ENCODE measurements around the gene SNX30. TPM values are rescaled to one million over a fixed set of nuclear protein-coding genes. Genes with fewer than 3 reads are reported as not detected.

SNX30 gene
- total and polyA plus RNA-seq, 4 donors = 1.8 to 13.5 (median 6.5) TPM

DNA sequence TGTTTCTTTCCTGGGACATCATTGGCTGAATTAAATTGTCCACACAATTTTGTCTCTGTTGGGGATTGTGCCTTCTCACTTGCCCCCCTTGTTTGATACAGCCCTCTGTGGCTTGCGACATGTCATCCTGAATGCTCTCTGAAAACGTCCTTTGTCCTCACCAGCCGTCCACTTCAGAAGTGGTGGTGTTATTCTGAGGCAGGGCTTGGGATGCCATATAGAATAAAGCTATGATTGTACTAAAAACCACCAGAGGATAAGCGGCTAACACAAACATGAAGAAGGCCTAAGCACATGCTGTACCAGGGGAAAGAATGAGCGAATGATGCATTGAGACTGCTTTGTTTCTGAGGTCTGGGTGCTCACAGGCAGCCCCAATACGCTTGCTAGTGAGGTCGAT, 3.5 kb upstream of the SNX30 start:
- WGBS = 83% methylated on average over 7 of the region's 7 CpGs
- Histone ChIP-seq H3K36me3 (ENCODE audit: control insufficient read depth in 4 of 4, insufficient read depth in 3 of 4, low read depth in 1 of 4, low read length in 3 of 4) (no peaks in the 10 kb centered on the region), H3K27ac (ENCODE audit: low read depth in 1 of 2, low read length in 2 of 2) (no peak overlapping the region), H3K4me3 (ENCODE audit: low read depth in 1 of 3, low read length in 3 of 3) (no peak overlapping the region), H3K9me3 (ENCODE audit: control insufficient read depth in 4 of 4, low read length in 3 of 4) (no peaks in the 10 kb centered on the region), H3K27me3 (ENCODE audit: control insufficient read depth in 4 of 4, insufficient read depth in 4 of 4, low read length in 3 of 4) (no peaks in the 10 kb centered on the region), H3K9ac (ENCODE audit: low read depth in 1 of 2, low read length in 2 of 2) (no peak overlapping the region), H3K4me1 (ENCODE audit: control insufficient read depth in 4 of 4, insufficient read depth in 4 of 4, low read length in 3 of 4) (peaks cover 5 to 20% (median 13%) of the 10 kb centered on the region in 4 donors)
- TF ChIP-seq, protein P1, sequence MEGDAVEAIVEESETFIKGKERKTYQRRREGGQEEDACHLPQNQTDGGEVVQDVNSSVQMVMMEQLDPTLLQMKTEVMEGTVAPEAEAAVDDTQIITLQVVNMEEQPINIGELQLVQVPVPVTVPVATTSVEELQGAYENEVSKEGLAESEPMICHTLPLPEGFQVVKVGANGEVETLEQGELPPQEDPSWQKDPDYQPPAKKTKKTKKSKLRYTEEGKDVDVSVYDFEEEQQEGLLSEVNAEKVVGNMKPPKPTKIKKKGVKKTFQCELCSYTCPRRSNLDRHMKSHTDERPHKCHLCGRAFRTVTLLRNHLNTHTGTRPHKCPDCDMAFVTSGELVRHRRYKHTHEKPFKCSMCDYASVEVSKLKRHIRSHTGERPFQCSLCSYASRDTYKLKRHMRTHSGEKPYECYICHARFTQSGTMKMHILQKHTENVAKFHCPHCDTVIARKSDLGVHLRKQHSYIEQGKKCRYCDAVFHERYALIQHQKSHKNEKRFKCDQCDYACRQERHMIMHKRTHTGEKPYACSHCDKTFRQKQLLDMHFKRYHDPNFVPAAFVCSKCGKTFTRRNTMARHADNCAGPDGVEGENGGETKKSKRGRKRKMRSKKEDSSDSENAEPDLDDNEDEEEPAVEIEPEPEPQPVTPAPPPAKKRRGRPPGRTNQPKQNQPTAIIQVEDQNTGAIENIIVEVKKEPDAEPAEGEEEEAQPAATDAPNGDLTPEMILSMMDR (IDR thresholded peaks at IDR 0.05; ENCODE audit: low read depth, low read length, missing input control) = no peak
- DNase-seq (ENCODE audit: low spot score) = no peak

- peak overlapping the region in 1 of 2 donors; percentile 83 for H3K9ac ChIP-seq (ENCODE audit: low read depth in 1 of 2, low read length in 2 of 2)
- no peaks in the 10 kb centered on the region for H3K9me3 ChIP-seq (ENCODE audit: control insufficient read depth in 4 of 4, low read length in 3 of 4)
- H3K4me3 ChIP-seq (ENCODE audit: low read depth in 1 of 3, low read length in 3 of 3) = peak overlapping the region; percentile 71 to 96 (median 95)
- H3K27ac ChIP-seq (ENCODE audit: low read depth in 1 of 2, low read length in 2 of 2) = peak overlapping the region; percentile 54 to 78
- TF ChIP-seq FOXA2 (IDR thresholded peaks at IDR 0.05) = no peak
- TF ChIP-seq RAD21 (IDR thresholded peaks at IDR 0.05) = no peak
- TF ChIP-seq JUND (IDR thresholded peaks at IDR 0.05) = no peak
- TF ChIP-seq SP1 (IDR thresholded peaks at IDR 0.05) = no peak
- TF ChIP-seq HNF4A (conservative IDR thresholded peaks at IDR 0.05) = no peak
- no peak for TF ChIP-seq ATF3 (IDR thresholded peaks at IDR 0.05)
- TF ChIP-seq NR2F2 (IDR thresholded peaks at IDR 0.05) = no peak
- TF ChIP-seq, protein P1 (IDR thresholded peaks at IDR 0.05; ENCODE audit: low read depth, low read length, missing input control) = no peak
- TF ChIP-seq REST (IDR thresholded peaks at IDR 0.05) = no peak
- no peak for TF ChIP-seq GABPA (IDR thresholded peaks at IDR 0.05 in 1 of 2, conservative IDR thresholded peaks at IDR 0.05 in 1 of 2)
- no peak for TF ChIP-seq HNF4G (IDR thresholded peaks at IDR 0.05)
- TF ChIP-seq YY1 (IDR thresholded peaks at IDR 0.05) = no peak
- TF ChIP-seq ZBTB33 (IDR thresholded peaks at IDR 0.05) = no peak
- TF ChIP-seq RXRA (IDR thresholded peaks at IDR 0.05) = no peak
- no peak for TF ChIP-seq MAX (IDR thresholded peaks at IDR 0.05)
- H3K4me1 ChIP-seq (ENCODE audit: control insufficient read depth in 4 of 4, insufficient read depth in 4 of 4, low read length in 3 of 4) = peaks cover 10 to 35% (median 23%) of the 10 kb centered on the region in 4 donors
- under 1% methylated on average over 50 of the region's 50 CpGs for WGBS
- H3K27me3 ChIP-seq (ENCODE audit: control insufficient read depth in 4 of 4, insufficient read depth in 4 of 4, low read length in 3 of 4) = no peaks in the 10 kb centered on the region
- no peaks in the 10 kb centered on the region for H3K36me3 ChIP-seq (ENCODE audit: control insufficient read depth in 4 of 4, insufficient read depth in 3 of 4, low read depth in 1 of 4, low read length in 3 of 4)
- DNase-seq (ENCODE audit: low spot score) = no peak
Measured at GRCh38 chr9:112750764-112751055, 150 bp downstream of the SNX30 start.

All from liver (tissue), 9 donors.